Large intestine (tissue), 3 donors: ENCODE data around the gene CNOT1. TPM values are rescaled to one million over a fixed set of nuclear protein-coding genes. Genes with fewer than 3 reads are reported as not detected.
"Not testable (repeated sequence)": the region's sequence is repeated elsewhere in the genome, so short reads cannot be mapped to it uniquely, and the experiment has no call there.

Experiments
- DNase-seq, 2 donors: peaks; one replicate each; pipeline versions ENCODE4 v3.0.0 to v3.0.0-alpha.2; 2013
- H3K27ac ChIP-seq: one replicate; pipeline ENCODE4 v1.5.1; 2013; ENCODE audit warnings: low read length
- H3K27me3 ChIP-seq: 2 replicates; pipeline ENCODE4 v1.6.1; 2013; ENCODE audit warnings: low read length; ENCODE audit not compliant: control insufficient read depth, insufficient read depth
- H3K36me3 ChIP-seq: 2 replicates; pipeline ENCODE4 v1.6.1; 2013; ENCODE audit warnings: low read length; ENCODE audit not compliant: control insufficient read depth, insufficient read depth
- H3K4me1 ChIP-seq: one replicate; pipeline ENCODE4 v1.6.1; 2013; ENCODE audit warnings: low read length; ENCODE audit not compliant: control insufficient read depth, insufficient read depth
- H3K4me3 ChIP-seq: one replicate; pipeline ENCODE4 v1.5.1; 2013; ENCODE audit warnings: low read length
- H3K9me3 ChIP-seq: one replicate; pipeline ENCODE4 v1.6.1; 2013; ENCODE audit warnings: mild to moderate bottlenecking, low read depth, low read length, moderate library complexity; ENCODE audit not compliant: control insufficient read depth
- WGBS: methylation state at CpG from one replicate; pipeline ENCODE4 v1.1.5; 2013; ENCODE audit warnings: low lambda C conversion rate; ENCODE audit not compliant: insufficient coverage; 5-methylcytosine and 5-hydroxymethylcytosine counted together
- polyA plus RNA-seq: library from polyadenylated mRNA; unstranded; fragments of 120-200 nt; gene quantifications from one replicate; pipeline ENCODE4 v1.2.1, GENCODE V29; 2013

Gene CNOT1
- polyA plus RNA-seq, 1 donor = 171 TPM

DNA sequence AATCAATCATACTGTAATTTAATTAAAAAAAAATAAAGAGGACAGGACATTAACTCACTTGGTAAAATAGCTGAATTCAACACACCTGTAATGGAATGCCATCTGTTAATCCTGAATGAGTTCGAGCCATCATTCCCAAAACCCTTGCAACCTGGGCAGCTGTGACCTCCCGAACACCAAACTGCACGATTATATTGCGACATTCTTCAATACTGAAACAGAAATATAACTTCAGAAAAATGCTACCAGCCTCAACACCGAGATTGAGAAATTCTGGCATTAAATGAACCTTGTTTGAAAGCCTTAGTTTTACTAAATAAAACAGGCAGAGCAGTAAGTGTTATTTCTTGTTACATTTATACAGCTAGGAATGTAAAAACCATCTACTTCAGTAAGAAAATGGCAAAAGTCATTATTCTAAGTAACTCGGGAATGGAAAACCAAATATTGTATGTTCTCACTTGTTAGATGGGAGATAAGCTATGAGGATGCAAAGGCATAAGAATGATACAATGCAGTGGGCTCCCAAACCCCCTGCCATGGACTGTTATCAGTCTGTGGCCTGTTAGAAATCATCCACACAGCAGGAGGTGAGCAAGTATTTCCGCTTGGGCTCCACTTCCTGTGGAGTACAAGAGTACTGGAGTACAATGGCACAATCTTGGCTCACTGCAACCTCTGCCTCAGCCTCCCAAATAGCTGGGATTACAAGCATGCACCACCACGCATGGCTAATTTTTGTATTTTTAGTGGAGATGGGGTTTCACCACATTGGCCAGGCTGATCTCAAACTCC, 46.5 kb downstream of the CNOT1 start:
- Histone ChIP-seq H3K9me3 (no peaks in the 10 kb centered on the region), H3K27ac (no peak overlapping the region), H3K4me3 (no peak overlapping the region), H3K27me3 (no peaks in the 10 kb centered on the region), H3K36me3 (peaks cover 79% of the 10 kb centered on the region), H3K4me1 (no peaks in the 10 kb centered on the region)
- no peak for DNase-seq
- 100% methylated on average over 1 of the region's 8 CpGs for WGBS

DNA sequence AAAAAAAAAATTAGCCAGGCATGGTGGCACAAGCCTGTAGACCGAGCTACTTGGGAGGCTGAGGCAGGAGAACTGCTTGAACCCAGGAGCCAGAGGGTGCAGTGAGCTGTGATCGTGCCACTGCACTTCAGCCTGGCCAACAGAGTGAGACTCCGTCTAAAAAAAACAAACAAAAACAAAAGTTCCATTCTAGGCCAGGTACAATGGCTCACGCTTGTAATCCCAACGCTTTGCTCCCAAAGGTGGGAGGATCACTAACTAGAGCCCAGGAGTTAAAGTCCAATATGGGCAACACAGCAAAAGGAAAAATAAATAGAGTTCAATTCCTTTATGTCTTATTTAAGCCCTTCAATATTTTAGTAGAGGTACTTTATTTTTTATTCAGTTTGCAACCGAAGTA, 47.5 kb downstream of the CNOT1 start:
- 95% methylated on average over 4 of the region's 6 CpGs for WGBS
- peaks cover 79% of the 10 kb centered on the region for H3K36me3 ChIP-seq
- no peaks in the 10 kb centered on the region for H3K27me3 ChIP-seq
- DNase-seq = no peak
- no peak overlapping the region for H3K27ac ChIP-seq
- no peak overlapping the region for H3K4me3 ChIP-seq
- H3K9me3 ChIP-seq = no peaks in the 10 kb centered on the region
- no peaks in the 10 kb centered on the region for H3K4me1 ChIP-seq

DNA sequence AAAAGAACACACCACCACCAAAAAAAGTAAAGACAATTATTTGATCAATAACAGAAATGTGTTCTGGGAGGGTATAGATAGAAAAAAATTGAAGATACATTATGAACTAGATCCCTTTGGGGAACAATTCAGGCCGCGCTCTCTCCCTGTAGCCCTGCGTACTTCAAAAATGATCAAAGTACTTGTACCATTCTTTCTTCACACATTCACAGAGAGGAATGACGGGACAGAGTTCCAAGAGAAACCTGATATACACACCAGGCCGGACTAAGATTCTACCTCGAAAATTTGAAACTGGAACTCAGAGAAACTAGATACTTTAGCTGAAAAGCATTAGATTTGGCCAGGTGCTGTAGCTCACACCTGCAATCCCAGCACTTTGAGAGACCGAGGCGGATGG, 50.0 kb downstream of the CNOT1 start:
- no peaks in the 10 kb centered on the region for H3K4me1 ChIP-seq
- no peak for DNase-seq
- no peak overlapping the region for H3K27ac ChIP-seq
- no peak overlapping the region for H3K4me3 ChIP-seq
- no peaks in the 10 kb centered on the region for H3K9me3 ChIP-seq
- H3K27me3 ChIP-seq = no peaks in the 10 kb centered on the region
- peaks cover 81% of the 10 kb centered on the region for H3K36me3 ChIP-seq
- no CpG with 5 or more reads among the region's 8 CpGs for WGBS

DNA sequence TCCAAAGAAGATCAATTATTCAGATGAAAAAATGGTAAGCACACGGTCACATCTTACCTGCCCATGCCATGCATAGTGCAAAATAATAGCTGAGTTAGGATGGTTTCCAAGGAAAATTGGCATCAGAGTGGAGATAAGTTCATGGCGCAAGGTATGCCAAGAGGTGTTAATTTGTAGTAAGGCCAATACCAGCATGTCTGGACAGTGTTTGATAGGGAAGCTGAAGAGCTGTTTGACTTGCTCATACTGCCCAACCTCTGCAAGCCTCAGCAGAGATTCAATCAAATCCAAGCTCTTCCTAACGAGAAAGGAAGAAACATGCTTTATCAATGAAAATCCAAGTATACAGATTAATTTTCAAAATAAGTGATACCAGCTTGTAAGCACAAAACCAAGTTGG, 51.0 kb downstream of the CNOT1 start:
- Histone ChIP-seq H3K36me3 (peaks cover 84% of the 10 kb centered on the region), H3K27ac (no peak overlapping the region), H3K27me3 (no peaks in the 10 kb centered on the region), H3K9me3 (no peaks in the 10 kb centered on the region), H3K4me3 (no peak overlapping the region), H3K4me1 (no peaks in the 10 kb centered on the region)
- DNase-seq = no peak
- no CpG with 5 or more reads among the region's 3 CpGs for WGBS

DNA sequence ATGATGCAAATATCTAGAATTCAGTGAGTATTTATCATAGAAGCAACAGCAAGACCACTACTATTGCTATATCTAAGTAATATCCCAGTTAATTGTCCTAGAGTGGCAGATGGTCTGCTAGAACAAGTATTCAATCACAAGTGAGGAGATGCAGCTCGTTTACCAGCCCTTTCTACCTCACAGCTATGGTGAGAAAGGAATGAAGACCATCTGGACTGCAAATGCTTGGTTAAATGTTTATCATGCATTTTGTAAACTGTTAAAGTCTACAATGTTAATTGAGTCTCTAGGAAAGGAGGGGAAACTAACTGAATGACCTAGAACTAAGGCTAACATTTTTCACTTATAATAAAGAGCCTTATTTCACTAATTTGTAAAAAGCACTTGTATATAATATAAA, 52.5 kb downstream of the CNOT1 start:
- Histone ChIP-seq H3K4me3 (no peak overlapping the region), H3K9me3 (no peaks in the 10 kb centered on the region), H3K27me3 (no peaks in the 10 kb centered on the region), H3K36me3 (peaks cover 79% of the 10 kb centered on the region), H3K4me1 (no peaks in the 10 kb centered on the region), H3K27ac (no peak overlapping the region)
- WGBS = no CpG with 5 or more reads among the region's 1 CpG
- DNase-seq = no peak

DNA sequence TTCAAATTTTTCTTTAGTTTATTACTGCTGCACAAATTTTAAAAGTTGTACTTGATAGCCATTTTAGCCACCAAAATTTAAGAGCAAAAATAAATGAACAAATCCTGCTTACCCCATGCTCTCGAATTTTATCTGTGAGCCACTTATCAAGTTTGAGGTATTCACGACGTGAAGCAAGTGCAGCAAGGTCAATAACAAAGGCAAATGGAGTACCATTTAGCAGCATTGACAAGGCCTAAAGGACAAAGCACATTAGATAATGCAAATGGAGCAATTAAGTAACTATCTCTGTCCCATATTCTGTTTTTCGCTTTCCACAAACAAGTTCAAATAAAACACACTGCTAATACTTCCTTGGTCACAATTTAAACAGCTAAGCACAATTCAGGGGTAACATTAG, 54.7 kb downstream of the CNOT1 start:
- Histone ChIP-seq H3K4me3 (no peak overlapping the region), H3K27me3 (no peaks in the 10 kb centered on the region), H3K9me3 (no peaks in the 10 kb centered on the region), H3K4me1 (no peaks in the 10 kb centered on the region), H3K27ac (no peak overlapping the region), H3K36me3 (peaks cover 79% of the 10 kb centered on the region)
- WGBS = 100% methylated on average over 1 of the region's 4 CpGs
- DNase-seq = no peak

DNA sequence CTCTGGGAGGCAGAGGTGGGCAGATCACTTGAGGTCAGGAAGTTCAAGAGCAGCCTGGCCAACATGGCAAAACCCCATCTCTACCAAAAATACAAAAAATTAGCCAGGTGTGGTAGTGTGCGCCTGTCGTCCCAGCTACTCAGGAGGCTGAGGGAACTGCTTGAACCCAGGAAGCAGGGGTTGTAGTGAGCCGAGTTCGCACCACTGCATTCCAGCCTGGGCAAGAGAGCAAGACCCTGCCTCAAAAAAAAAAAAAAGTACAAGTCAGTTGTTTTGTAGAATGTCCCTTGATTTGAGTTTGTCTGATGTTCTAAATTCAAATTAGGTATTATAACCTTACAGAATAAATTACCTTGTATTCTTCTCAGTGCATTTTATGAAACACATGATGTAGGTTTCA, 63.9 kb downstream of the CNOT1 start:
- not testable (repeated sequence) for H3K27ac ChIP-seq, H3K27me3 ChIP-seq, H3K4me1 ChIP-seq, H3K4me3 ChIP-seq, H3K9me3 ChIP-seq, DNase-seq
- WGBS = no CpG with 5 or more reads among the region's 4 CpGs
- peaks cover 65% of the 10 kb centered on the region for H3K36me3 ChIP-seq

DNA sequence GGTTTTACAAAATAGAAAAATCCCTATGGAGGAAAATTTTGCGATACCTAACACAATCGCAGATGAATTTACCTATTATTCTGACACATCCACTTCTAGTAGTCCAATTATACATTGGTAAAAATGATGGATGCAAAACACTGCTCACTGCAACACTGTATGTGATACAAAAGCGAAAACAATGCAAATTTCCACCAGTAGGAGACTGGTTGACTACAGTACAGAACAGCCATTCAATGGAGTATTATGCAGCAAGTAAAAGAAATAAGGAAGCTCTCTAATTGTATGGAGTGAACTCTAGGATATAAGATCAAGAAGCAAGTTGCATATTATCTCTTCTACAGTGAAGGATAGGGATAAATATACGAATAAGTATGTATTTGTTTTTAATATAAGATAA, 65.9 kb downstream of the CNOT1 start:
- no peaks in the 10 kb centered on the region for H3K9me3 ChIP-seq
- no peak overlapping the region for H3K4me3 ChIP-seq
- no peak overlapping the region for H3K27ac ChIP-seq
- peaks cover 67% of the 10 kb centered on the region for H3K36me3 ChIP-seq
- no peaks in the 10 kb centered on the region for H3K4me1 ChIP-seq
- no peak for DNase-seq
- WGBS = 100% methylated on average over 2 of the region's 4 CpGs
- H3K27me3 ChIP-seq = no peaks in the 10 kb centered on the region

DNA sequence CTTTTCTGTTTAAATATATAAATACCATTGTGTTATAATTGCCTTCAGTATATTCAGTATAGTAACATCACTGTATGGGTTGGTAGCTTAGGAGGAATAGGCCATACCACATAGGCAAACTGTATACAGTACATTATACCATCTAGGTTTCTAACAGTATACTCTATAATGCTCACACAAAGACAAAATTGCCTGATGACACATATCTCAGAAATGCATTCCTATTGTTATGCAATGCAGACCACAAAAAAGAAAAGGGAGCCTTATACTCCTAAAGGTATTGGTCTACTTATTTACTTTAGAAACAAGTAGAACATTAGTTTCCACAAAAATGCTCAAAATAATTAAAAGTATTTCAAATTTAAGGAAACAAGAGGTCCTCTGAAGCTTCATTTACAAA, 66.4 kb downstream of the CNOT1 start:
- H3K4me1 ChIP-seq = no peaks in the 10 kb centered on the region
- DNase-seq = no peak
- H3K27me3 ChIP-seq = no peaks in the 10 kb centered on the region
- peaks cover 71% of the 10 kb centered on the region for H3K36me3 ChIP-seq
- no peaks in the 10 kb centered on the region for H3K9me3 ChIP-seq
- no peak overlapping the region for H3K4me3 ChIP-seq
- no peak overlapping the region for H3K27ac ChIP-seq

DNA sequence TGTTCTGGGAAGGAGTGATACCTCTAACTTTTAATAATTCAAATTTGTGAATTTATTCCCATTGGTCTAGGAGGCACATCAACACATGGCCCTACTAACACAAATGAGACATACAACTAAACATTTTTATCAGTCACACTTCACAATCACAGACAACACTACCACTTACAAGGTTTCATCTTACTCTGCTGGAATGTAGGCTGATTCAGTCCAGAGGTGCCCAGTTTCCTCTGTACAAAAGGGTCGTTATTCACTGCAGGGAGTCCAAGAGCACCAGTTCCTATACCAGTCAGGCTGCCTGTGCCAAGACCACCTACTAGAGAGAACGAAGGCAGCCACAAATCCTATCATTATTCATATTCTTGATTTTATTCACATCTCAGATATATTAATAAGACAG, 72.9 kb downstream of the CNOT1 start:
- no peaks in the 10 kb centered on the region for H3K9me3 ChIP-seq
- H3K27ac ChIP-seq = no peak overlapping the region
- H3K4me1 ChIP-seq = no peaks in the 10 kb centered on the region
- DNase-seq = no peak
- no peaks in the 10 kb centered on the region for H3K27me3 ChIP-seq
- peaks cover 73% of the 10 kb centered on the region for H3K36me3 ChIP-seq
- WGBS = 100% methylated on average over 1 of the region's 2 CpGs
- no peak overlapping the region for H3K4me3 ChIP-seq

DNA sequence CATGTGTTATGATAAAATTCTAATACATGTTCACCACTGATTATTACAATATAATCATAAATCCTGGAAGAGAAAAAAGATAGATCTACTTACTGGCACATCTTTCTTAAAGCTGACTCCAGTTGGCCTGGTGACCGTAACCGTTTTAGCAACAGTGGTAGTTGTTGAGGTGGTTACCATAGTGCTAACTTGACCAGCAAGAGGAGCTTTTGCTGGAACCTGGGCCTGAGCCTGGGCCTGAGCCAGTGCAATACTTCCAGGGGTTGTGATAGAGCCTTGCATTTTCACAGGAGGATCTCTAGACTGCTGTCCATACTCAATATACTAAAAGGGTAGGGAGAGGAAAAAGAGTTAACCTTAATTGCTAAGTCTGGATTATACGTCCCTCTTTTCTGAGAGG, 78.1 kb downstream of the CNOT1 start:
- H3K27ac ChIP-seq = no peak overlapping the region
- WGBS = 80% methylated on average over 1 of the region's 3 CpGs
- H3K27me3 ChIP-seq = no peaks in the 10 kb centered on the region
- DNase-seq = peak in 1 of 2 donors; percentile 1
- no peaks in the 10 kb centered on the region for H3K9me3 ChIP-seq
- no peak overlapping the region for H3K4me3 ChIP-seq
- H3K36me3 ChIP-seq = peaks cover 72% of the 10 kb centered on the region
- no peaks in the 10 kb centered on the region for H3K4me1 ChIP-seq
